Measurements from ENCODE around the gene AKR1E2. TPM values are rescaled to one million over a fixed set of nuclear protein-coding genes. Genes with fewer than 3 reads are reported as not detected.
A peak's percentile ranks its signal among the peaks of the same experiment; 100 is the strongest.

The AKR1E2 gene
- total and polyA plus RNA-seq, 9 of the 15 experiments (the other 6 are each of a cell fraction or from before 2014, with no cell fraction given), result 4.2 to 16.6 (median 9.8) TPM

DNA sequence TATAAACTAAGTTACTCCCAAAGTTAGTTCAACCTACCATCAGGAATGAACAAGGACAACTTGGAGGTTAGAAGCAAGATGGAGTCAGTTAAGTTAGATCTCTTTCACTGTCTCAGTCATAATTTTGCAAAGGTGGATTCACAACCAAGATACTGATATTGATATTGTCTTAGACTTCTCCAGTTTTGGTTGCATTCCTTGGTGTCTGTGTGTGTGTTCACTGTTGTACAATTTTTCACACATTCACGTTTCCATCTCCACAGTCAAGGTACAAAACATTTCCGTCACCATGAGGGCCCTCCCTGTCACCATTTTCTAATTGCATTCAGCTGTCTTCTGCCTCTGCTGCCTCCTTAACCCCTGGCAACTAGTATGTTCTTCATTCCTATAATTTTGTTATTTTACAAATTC is 41.1 kb downstream of the AKR1E2 start (continued):
- TF ChIP-seq, protein P1, sequence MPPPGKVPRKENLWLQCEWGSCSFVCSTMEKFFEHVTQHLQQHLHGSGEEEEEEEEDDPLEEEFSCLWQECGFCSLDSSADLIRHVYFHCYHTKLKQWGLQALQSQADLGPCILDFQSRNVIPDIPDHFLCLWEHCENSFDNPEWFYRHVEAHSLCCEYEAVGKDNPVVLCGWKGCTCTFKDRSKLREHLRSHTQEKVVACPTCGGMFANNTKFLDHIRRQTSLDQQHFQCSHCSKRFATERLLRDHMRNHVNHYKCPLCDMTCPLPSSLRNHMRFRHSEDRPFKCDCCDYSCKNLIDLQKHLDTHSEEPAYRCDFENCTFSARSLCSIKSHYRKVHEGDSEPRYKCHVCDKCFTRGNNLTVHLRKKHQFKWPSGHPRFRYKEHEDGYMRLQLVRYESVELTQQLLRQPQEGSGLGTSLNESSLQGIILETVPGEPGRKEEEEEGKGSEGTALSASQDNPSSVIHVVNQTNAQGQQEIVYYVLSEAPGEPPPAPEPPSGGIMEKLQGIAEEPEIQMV (tag; conservative IDR thresholded peaks at IDR 0.05; ENCODE audit: low read depth), result peak; percentile 87
- TF ChIP-seq PTRF (tag; IDR thresholded peaks at IDR 0.05) (peak; percentile 88), RBM25 (IDR thresholded peaks at IDR 0.05; ENCODE audit: low read depth, low read length, severe bottlenecking) (no peak), CBX2 (IDR thresholded peaks at IDR 0.05; ENCODE audit: insufficient read depth, low read length, poor library complexity, severe bottlenecking) (no peak), NFXL1 (CRISPR knock-in tag; IDR thresholded peaks at IDR 0.05) (peak; percentile 84), CBFA2T3 (IDR thresholded peaks at IDR 0.05) (no peak), DIDO1 (tag; IDR thresholded peaks at IDR 0.05; ENCODE audit: low read depth) (peak; percentile 50; the same call in 1 of the 2 replicates), SMAD4 (CRISPR knock-in tag; conservative IDR thresholded peaks at IDR 0.05) (peak; percentile 74; the same call in 1 of the 2 replicates), NR2C1 (IDR thresholded peaks at IDR 0.05) (no peak), NR2C1 (tag; IDR thresholded peaks at IDR 0.05) (peak; percentile 84), ZNF197 (CRISPR knock-in tag; IDR thresholded peaks at IDR 0.05; ENCODE audit: low read depth) (0 out of 2 replicates have a peak, but pooled peaks have one; percentile 57), PRPF4 (IDR thresholded peaks at IDR 0.05; ENCODE audit: insufficient read depth, low read depth, low read length, poor library complexity, severe bottlenecking) (no peak), MYC (IDR thresholded peaks at IDR 0.05; ENCODE audit: low read depth, low read length) (no peak), MYC (CRISPR knock-in tag; IDR thresholded peaks at IDR 0.05; ENCODE audit: borderline replicate concordance, low read depth) (peak; percentile 61; the same call in 1 of the 2 replicates), HMBOX1 (IDR thresholded peaks at IDR 0.05) (no peak), FOS (IDR thresholded peaks at IDR 0.05; ENCODE audit: extremely low read depth, insufficient read length) (no peak), SOX6 (IDR thresholded peaks at IDR 0.05) (no peak), ZNF583 (CRISPR knock-in tag; IDR thresholded peaks at IDR 0.05) (peak; percentile 91; the same call in 1 of the 2 replicates), NFIX (CRISPR knock-in tag; IDR thresholded peaks at IDR 0.05; ENCODE audit: low read depth) (0 out of 2 replicates have a peak, but pooled peaks have one; percentile 24), HSF4 (CRISPR knock-in tag; IDR thresholded peaks at IDR 0.05; ENCODE audit: borderline replicate concordance) (peak; percentile 86; the same call in 1 of the 2 replicates)
- TF ChIP-seq, protein P2, sequence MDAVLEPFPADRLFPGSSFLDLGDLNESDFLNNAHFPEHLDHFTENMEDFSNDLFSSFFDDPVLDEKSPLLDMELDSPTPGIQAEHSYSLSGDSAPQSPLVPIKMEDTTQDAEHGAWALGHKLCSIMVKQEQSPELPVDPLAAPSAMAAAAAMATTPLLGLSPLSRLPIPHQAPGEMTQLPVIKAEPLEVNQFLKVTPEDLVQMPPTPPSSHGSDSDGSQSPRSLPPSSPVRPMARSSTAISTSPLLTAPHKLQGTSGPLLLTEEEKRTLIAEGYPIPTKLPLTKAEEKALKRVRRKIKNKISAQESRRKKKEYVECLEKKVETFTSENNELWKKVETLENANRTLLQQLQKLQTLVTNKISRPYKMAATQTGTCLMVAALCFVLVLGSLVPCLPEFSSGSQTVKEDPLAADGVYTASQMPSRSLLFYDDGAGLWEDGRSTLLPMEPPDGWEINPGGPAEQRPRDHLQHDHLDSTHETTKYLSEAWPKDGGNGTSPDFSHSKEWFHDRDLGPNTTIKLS (IDR thresholded peaks at IDR 0.05; ENCODE audit: borderline replicate concordance, low read depth), result no peak
- TF ChIP-seq, protein P3, sequence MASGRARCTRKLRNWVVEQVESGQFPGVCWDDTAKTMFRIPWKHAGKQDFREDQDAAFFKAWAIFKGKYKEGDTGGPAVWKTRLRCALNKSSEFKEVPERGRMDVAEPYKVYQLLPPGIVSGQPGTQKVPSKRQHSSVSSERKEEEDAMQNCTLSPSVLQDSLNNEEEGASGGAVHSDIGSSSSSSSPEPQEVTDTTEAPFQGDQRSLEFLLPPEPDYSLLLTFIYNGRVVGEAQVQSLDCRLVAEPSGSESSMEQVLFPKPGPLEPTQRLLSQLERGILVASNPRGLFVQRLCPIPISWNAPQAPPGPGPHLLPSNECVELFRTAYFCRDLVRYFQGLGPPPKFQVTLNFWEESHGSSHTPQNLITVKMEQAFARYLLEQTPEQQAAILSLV (tag; IDR thresholded peaks at IDR 0.05), result peak; percentile 50
- TF ChIP-seq, protein P4, sequence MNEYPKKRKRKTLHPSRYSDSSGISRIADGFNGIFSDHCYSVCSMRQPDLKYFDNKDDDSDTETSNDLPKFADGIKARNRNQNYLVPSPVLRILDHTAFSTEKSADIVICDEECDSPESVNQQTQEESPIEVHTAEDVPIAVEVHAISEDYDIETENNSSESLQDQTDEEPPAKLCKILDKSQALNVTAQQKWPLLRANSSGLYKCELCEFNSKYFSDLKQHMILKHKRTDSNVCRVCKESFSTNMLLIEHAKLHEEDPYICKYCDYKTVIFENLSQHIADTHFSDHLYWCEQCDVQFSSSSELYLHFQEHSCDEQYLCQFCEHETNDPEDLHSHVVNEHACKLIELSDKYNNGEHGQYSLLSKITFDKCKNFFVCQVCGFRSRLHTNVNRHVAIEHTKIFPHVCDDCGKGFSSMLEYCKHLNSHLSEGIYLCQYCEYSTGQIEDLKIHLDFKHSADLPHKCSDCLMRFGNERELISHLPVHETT (CRISPR knock-in tag; conservative IDR thresholded peaks at IDR 0.05 in 1 of 2, IDR thresholded peaks at IDR 0.05 in 1 of 2), result peak in 1 of 2 experiments; percentile 81; a peak in 2 of 4 replicates
